Left lung (tissue), 10 donors: ENCODE measurements around the gene SLC9A3. TPM values are rescaled to one million over a fixed set of nuclear protein-coding genes. Genes with fewer than 3 reads are reported as not detected.
"Not testable (repeated sequence)": the region's sequence is repeated elsewhere in the genome, so short reads cannot be mapped to it uniquely, and the experiment has no call there.

Source experiments
- ATAC-seq: fragments of 200-7000 bp; cut with Tn5 transposase; one replicate; pipeline ENCODE4 v1.9.1; 2020; ENCODE audit warnings: moderate library complexity
- DNase-seq, 4 donors: peaks; one replicate each; pipeline ENCODE4 v3.0.0-alpha.2; 2013 to 2020
- H3K27ac ChIP-seq, 2 donors: fragments of 200-600 bp; sonication (generic) in 1 of 2; one replicate each; pipeline versions ENCODE4 v1.5.0 to v1.8.0; 2020 to 2021
- H3K27me3 ChIP-seq, 2 donors: fragments of 200-600 bp; sonication (generic) in 1 of 2; one replicate each; pipeline versions ENCODE4 v1.5.0 to v1.8.0; 2020 to 2021
- H3K36me3 ChIP-seq, 2 donors: fragments of 200-600 bp; sonication (generic) in 1 of 2; one replicate each; pipeline versions ENCODE4 v1.5.0 to v1.8.0; 2020 to 2021
- H3K4me1 ChIP-seq, 2 donors: fragments of 200-600 bp; one replicate each; pipeline ENCODE4 v1.8.0; 2021
- H3K4me3 ChIP-seq, 2 donors: fragments of 200-600 bp; sonication (generic) in 1 of 2; one replicate each; pipeline versions ENCODE4 v1.5.0 to v1.8.0; 2020 to 2021; ENCODE audit warnings: mild to moderate bottlenecking in 1 of 2
- H3K9me3 ChIP-seq, 2 donors: fragments of 200-600 bp; sonication (generic) in 1 of 2; one replicate each; pipeline versions ENCODE4 v1.5.0 to v1.8.0; 2020 to 2021
- CTCF ChIP-seq, 2 donors: fragments of 200-600 bp; sonication (generic) in 1 of 2; IDR thresholded peaks; one replicate each; pipeline versions ENCODE4 v1.5.0 to v1.8.0; 2021; ENCODE audit warnings: antibody characterized with exemption in 2 of 2
- intact Hi-C, 2 donors: fragments of 100-400 bp; cut with DNase I; formaldehyde crosslinking; loops; one replicate each; pipeline versions ENCODE4 v1.11.2 to v1.14.2; 2022
- polyA plus RNA-seq, 6 donors: library from polyadenylated mRNA; unstranded; fragments of 120-200 nt; gene quantifications; one replicate each; pipeline ENCODE4 v1.2.1, GENCODE V29; 2013; ENCODE audit not compliant: insufficient read length in 6 of 6
- total RNA-seq, 2 donors: library from RNA; stranded (reverse); fragmentation: NEBNext Ultra II Directional; extraction: Animal tissue kit (Norgen Biotek cat#: 25700); gene quantifications; one replicate each; pipeline ENCODE4 v1.2.1, GENCODE V29; 2021
- donor health status: DM: no; HTN: yes; CAD: no.
- donor health status: DM: no; HTN: no; CAD: no.

SLC9A3 gene
- total and polyA plus RNA-seq, 8 donors: 0.99 to 4.3 (median 2.9) TPM

DNA sequence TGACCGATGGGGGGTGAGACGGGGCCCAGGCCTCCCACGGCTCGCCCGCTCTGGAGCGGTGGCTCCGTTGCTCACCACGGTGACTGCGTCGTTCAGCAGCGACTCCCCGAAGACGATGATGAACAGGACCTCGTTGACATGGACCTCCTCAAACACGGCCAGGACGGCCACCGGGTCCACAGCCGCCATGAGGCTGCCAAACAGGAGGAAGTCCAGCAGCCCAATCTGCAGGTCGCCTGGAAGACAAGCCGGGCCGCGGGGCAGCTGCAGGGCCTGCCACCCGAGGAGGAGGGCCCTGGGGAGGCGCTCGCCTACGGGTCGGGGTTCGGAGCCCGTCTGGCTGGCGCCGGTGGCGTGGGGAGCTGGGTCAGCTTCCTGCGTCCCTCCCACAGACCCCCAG lies 36.0 kb downstream of the SLC9A3 start:
- H3K4me1 ChIP-seq: no peaks in the 10 kb centered on the region
- H3K27ac ChIP-seq: no peak overlapping the region
- intact Hi-C loops: no loop called here
- DNase-seq (no peak), ATAC-seq (no peak)
- H3K36me3 ChIP-seq: no peaks in the 10 kb centered on the region
- no peaks in the 10 kb centered on the region for H3K9me3 ChIP-seq
- no peak overlapping the region for H3K4me3 ChIP-seq
- no peak for TF ChIP-seq CTCF (IDR thresholded peaks at IDR 0.05)
- H3K27me3 ChIP-seq: peaks cover 0 to 84% of the 10 kb centered on the region in 2 donors

GRCh38 chr5:486597-486996 lies 37.7 kb downstream of the SLC9A3 start:
- H3K4me1 ChIP-seq, ATAC-seq, intact Hi-C loops, H3K27ac ChIP-seq, DNase-seq, H3K4me3 ChIP-seq, H3K9me3 ChIP-seq, H3K36me3 ChIP-seq: not testable (repeated sequence)
- peaks cover 0 to 83% of the 10 kb centered on the region in 2 donors for H3K27me3 ChIP-seq

DNA sequence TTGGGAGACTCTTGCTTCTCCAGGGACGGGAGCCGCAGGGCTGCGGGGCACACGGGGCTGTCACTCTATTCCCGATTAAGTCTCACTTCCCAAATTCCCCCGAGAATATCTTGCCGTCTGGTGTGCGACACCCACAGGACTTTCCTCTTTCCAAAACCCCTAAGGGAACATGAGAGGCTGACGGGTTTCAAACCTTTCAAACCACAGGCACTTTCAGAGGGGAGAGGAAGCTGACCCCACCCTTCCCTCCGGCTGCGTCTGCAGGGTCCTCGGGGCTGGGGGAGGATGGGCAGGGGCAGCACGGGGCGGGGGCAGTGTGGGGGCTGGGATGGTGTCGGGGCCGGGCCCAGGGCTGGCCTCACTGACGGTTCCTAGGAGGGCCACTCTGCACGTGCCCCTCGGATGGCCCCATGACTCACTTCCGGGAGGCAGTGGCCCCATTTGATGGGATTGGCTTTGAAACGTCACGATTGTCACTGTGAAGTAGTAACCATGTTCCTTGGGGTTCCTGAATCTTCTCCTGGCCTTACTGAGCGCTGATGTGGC lies 38.2 kb downstream of the SLC9A3 start:
- no peak for DNase-seq
- ATAC-seq: no peak
- Histone ChIP-seq H3K4me3 (no peak overlapping the region), H3K27me3 (peaks cover 0 to 83% of the 10 kb centered on the region in 2 donors), H3K36me3 (no peaks in the 10 kb centered on the region), H3K27ac (no peak overlapping the region), H3K4me1 (no peaks in the 10 kb centered on the region), H3K9me3 (no peaks in the 10 kb centered on the region)
- TF ChIP-seq CTCF (IDR thresholded peaks at IDR 0.05): no peak
- intact Hi-C loops: no loop called here

DNA sequence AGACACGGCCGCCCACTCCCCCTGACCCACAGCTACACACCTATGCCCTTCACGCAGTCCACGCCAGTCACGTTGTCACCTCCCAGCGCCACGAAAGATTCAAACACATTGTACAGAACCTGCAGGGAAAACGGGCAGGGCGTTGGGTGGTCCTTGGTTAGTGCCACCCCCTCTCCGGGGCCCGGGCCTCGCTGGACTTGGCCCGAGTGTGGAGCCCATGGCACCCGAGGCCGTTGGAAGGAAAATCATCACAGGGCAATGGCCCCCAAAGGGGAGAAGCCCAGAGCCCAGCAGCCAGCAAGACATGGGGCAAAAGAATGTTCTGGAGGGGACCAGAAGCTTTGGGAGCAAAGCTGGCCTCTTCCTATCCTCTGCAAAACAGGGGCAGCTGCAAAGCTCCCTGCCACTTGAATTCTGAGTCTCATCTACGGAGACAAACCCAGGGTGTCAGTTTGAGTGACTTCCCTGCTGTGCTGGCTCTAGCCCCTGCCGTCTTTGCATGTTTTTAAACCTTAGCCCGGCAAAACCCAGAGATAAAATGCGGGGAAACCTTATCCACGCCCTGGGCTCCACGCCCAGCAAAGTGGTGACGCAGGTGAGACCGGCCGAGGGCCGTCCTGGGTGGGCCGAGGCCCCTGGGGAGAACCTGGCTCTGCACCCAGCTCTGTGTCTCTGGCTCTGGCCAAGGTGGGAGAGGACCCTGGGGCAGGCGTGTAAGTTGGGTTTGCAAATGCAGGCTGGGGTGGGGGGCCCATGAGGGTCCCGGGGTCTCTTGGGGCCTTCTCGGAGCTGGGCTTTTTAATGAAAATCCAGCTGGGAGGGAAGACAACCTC lies 38.9 kb downstream of the SLC9A3 start:
- no peak overlapping the region for H3K27ac ChIP-seq
- intact Hi-C loops: no loop called here
- no peaks in the 10 kb centered on the region for H3K4me1 ChIP-seq
- H3K4me3 ChIP-seq: no peak overlapping the region
- no peak for ATAC-seq
- H3K27me3 ChIP-seq: peaks cover 0 to 82% of the 10 kb centered on the region in 2 donors
- TF ChIP-seq CTCF (IDR thresholded peaks at IDR 0.05): no peak
- no peaks in the 10 kb centered on the region for H3K9me3 ChIP-seq
- DNase-seq: no peak
- H3K36me3 ChIP-seq: no peaks in the 10 kb centered on the region

- peaks cover under 1 to 83% of the 10 kb centered on the region in 2 donors for H3K27me3 ChIP-seq
- no peaks in the 10 kb centered on the region for H3K9me3 ChIP-seq
- no peak overlapping the region for H3K4me3 ChIP-seq
- DNase-seq: no peak
- no peak overlapping the region for H3K27ac ChIP-seq
- intact Hi-C loops: no loop called here
- no peaks in the 10 kb centered on the region for H3K36me3 ChIP-seq
- ATAC-seq: no peak
- H3K4me1 ChIP-seq: no peaks in the 10 kb centered on the region
- TF ChIP-seq CTCF (IDR thresholded peaks at IDR 0.05): no peak
Observed at GRCh38 chr5:484556-484955, 39.7 kb downstream of the SLC9A3 start.
